ENCODE results near the gene TCF19.

TCF19 gene

DNA sequence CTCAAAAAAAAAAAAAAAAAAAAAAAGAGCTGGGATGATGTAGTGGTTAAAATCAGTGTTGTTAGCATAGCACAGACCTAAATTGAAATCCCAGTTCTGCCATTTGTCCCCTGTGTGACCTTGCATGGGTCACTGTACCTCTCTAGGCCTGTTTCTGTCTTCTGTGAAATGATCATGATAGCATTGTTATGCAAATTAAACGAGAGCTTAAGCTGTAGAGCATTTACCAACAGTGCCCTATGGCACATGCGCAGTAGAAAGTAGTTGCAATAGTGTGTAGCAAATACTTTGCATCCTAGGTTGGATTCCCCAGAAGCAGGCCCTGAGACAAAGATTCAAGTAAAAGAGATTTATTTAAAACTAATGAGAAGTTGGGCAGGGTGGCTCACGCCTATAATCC lies 26.8 kb upstream of the TCF19 start:
- no peak overlapping the region for H3K9ac ChIP-seq (ENCODE audit: low read length)
- no peak overlapping the region for H3K27ac ChIP-seq (ENCODE audit: low read length)
- no peak overlapping the region for H3K4me3 ChIP-seq (ENCODE audit: low read length)
- no peaks in the 10 kb centered on the region for H3K9me3 ChIP-seq (ENCODE audit: insufficient read depth, low read length)
- H3K4me2 ChIP-seq (ENCODE audit: low read length): no peak overlapping the region
- TF ChIP-seq, protein P1, sequence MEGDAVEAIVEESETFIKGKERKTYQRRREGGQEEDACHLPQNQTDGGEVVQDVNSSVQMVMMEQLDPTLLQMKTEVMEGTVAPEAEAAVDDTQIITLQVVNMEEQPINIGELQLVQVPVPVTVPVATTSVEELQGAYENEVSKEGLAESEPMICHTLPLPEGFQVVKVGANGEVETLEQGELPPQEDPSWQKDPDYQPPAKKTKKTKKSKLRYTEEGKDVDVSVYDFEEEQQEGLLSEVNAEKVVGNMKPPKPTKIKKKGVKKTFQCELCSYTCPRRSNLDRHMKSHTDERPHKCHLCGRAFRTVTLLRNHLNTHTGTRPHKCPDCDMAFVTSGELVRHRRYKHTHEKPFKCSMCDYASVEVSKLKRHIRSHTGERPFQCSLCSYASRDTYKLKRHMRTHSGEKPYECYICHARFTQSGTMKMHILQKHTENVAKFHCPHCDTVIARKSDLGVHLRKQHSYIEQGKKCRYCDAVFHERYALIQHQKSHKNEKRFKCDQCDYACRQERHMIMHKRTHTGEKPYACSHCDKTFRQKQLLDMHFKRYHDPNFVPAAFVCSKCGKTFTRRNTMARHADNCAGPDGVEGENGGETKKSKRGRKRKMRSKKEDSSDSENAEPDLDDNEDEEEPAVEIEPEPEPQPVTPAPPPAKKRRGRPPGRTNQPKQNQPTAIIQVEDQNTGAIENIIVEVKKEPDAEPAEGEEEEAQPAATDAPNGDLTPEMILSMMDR (IDR thresholded peaks at IDR 0.05; ENCODE audit: low read depth, low read length): no peak
- no peak for TF ChIP-seq EZH2phosphoT487 (IDR thresholded peaks at IDR 0.05; ENCODE audit: low read depth)
- H3K4me1 ChIP-seq (ENCODE audit: low read length): peaks cover 10% of the 10 kb centered on the region
- no peaks in the 10 kb centered on the region for H4K20me1 ChIP-seq (ENCODE audit: insufficient read depth, low read length)
- no peaks in the 10 kb centered on the region for H3K36me3 ChIP-seq (replicated peaks; ENCODE audit: low read depth, low read length)
- no peaks in the 10 kb centered on the region for H3K27me3 ChIP-seq (ENCODE audit: low read depth, low read length)
- no peaks in the 10 kb centered on the region for H3K79me2 ChIP-seq (ENCODE audit: low read length)
- no peak overlapping the region for H2AFZ ChIP-seq (ENCODE audit: low read depth, low read length)

DNA sequence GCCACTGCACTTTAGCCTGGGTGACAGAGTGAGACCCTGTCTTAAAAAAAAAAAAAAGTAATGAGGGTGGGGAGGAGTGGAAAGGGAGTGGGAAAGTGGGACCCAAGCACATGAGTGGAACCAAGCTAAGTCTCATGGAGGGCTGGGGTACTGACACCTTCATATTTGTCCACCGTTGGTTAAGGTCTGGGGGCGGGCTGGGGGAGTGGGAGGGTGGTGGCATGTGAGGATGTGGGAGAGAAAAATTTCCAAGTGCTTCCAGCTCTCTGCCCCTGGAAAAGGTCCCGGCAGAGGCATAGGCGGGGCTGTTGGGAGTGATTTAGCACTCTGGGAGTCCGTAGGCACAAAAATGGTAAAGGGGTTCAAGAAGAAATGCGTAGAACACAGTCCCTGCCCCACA lies 25.6 kb upstream of the TCF19 start:
- H3K4me2 ChIP-seq (ENCODE audit: low read length): no peak overlapping the region
- no peak overlapping the region for H3K9ac ChIP-seq (ENCODE audit: low read length)
- H2AFZ ChIP-seq (ENCODE audit: low read depth, low read length): no peak overlapping the region
- no peaks in the 10 kb centered on the region for H3K79me2 ChIP-seq (ENCODE audit: low read length)
- H4K20me1 ChIP-seq (ENCODE audit: insufficient read depth, low read length): no peaks in the 10 kb centered on the region
- TF ChIP-seq EZH2phosphoT487 (IDR thresholded peaks at IDR 0.05; ENCODE audit: low read depth): no peak
- TF ChIP-seq, protein P1 (IDR thresholded peaks at IDR 0.05; ENCODE audit: low read depth, low read length): no peak
- no peak overlapping the region for H3K4me3 ChIP-seq (ENCODE audit: low read length)
- no peak overlapping the region for H3K27ac ChIP-seq (ENCODE audit: low read length)
- no peaks in the 10 kb centered on the region for H3K36me3 ChIP-seq (replicated peaks; ENCODE audit: low read depth, low read length)
- H3K27me3 ChIP-seq (ENCODE audit: low read depth, low read length): no peaks in the 10 kb centered on the region
- peaks cover 11% of the 10 kb centered on the region for H3K4me1 ChIP-seq (ENCODE audit: low read length)
- H3K9me3 ChIP-seq (ENCODE audit: insufficient read depth, low read length): no peaks in the 10 kb centered on the region

DNA sequence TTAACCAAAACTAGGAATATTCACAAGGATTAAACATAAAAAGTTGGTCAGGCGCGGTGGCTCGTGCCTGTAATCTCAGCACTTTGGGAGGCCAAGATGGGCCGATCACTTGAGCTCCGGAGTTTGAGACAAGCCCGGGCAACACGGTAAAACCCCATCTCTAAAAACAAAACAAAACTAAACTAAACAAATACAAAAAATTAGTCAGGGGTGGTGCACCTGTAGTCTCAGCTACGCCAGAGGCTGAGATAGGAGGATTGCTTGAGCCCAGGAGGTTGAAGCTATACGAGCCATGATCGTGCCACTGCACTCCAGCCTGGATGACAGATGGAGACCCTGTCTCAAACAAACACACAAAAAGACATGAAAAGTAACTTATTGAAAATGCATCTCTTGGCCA lies 22.7 kb upstream of the TCF19 start:
- H3K4me2 ChIP-seq (ENCODE audit: low read length): no peak overlapping the region
- no peak for TF ChIP-seq EZH2phosphoT487 (IDR thresholded peaks at IDR 0.05; ENCODE audit: low read depth)
- TF ChIP-seq, protein P1 (IDR thresholded peaks at IDR 0.05; ENCODE audit: low read depth, low read length): no peak
- H3K36me3 ChIP-seq (replicated peaks; ENCODE audit: low read depth, low read length): no peaks in the 10 kb centered on the region
- no peaks in the 10 kb centered on the region for H4K20me1 ChIP-seq (ENCODE audit: insufficient read depth, low read length)
- no peak overlapping the region for H3K4me3 ChIP-seq (ENCODE audit: low read length)
- H2AFZ ChIP-seq (ENCODE audit: low read depth, low read length): no peak overlapping the region
- H3K4me1 ChIP-seq (ENCODE audit: low read length): peaks cover 6% of the 10 kb centered on the region
- H3K79me2 ChIP-seq (ENCODE audit: low read length): no peaks in the 10 kb centered on the region
- no peak overlapping the region for H3K27ac ChIP-seq (ENCODE audit: low read length)
- H3K9ac ChIP-seq (ENCODE audit: low read length): no peak overlapping the region
- H3K27me3 ChIP-seq (ENCODE audit: low read depth, low read length): no peaks in the 10 kb centered on the region
- no peaks in the 10 kb centered on the region for H3K9me3 ChIP-seq (ENCODE audit: insufficient read depth, low read length)

DNA sequence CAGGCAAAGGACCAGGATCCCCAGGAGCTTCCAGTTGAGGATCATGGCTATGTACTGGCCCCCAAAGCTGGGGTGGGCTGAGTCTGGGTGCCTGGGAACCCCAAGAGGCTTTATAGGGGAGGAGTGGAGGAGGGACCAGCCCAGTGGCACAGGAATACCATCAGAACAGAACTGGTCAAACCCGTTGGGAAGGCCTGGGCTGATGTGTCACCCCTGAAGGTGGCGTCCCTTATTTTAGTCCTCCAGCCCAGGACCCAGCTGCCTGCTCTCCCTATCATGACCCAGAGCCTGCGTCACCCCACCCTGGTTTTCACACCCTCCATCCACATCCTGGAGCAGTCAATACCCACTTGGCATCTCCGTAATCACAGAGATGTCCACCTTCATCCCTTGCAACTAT lies 19.4 kb upstream of the TCF19 start, which contains the start of gene PSORS1C2:
TSS of gene PSORS1C2 (minus strand) at position 85 of the 400 bp plus-strand sequence. CDS start at position 45, 40 bp downstream.
- peak within 1 kb of the TSS; percentile 78 for H3K9ac ChIP-seq (ENCODE audit: low read length)
- peaks cover 6% of the 10 kb centered on the region for H3K4me1 ChIP-seq (ENCODE audit: low read length)
- H3K27me3 ChIP-seq (ENCODE audit: low read depth, low read length): no peaks in the 10 kb centered on the region
- H3K4me3 ChIP-seq (ENCODE audit: low read length): peak within 1 kb of the TSS; percentile 75
- no peaks in the 10 kb centered on the region for H4K20me1 ChIP-seq (ENCODE audit: insufficient read depth, low read length)
- H3K9me3 ChIP-seq (ENCODE audit: insufficient read depth, low read length): no peaks in the 10 kb centered on the region
- no peak within 1 kb of the TSS for H3K27ac ChIP-seq (ENCODE audit: low read length)
- H3K4me2 ChIP-seq (ENCODE audit: low read length): peak within 1 kb of the TSS; percentile 98
- H2AFZ ChIP-seq (ENCODE audit: low read depth, low read length): peak within 1 kb of the TSS; percentile 76; the same call in 1 of the 2 replicates
- no peaks in the 10 kb centered on the region for H3K79me2 ChIP-seq (ENCODE audit: low read length)
- no peaks in the 10 kb centered on the region for H3K36me3 ChIP-seq (replicated peaks; ENCODE audit: low read depth, low read length)
- TF ChIP-seq, protein P1 (IDR thresholded peaks at IDR 0.05; ENCODE audit: low read depth, low read length): no peak
- TF ChIP-seq EZH2phosphoT487 (IDR thresholded peaks at IDR 0.05; ENCODE audit: low read depth): no peak

All from OCI-LY3 (cell line).